Suprapubic skin (tissue), 4 donors: ENCODE data around the gene SLC36A4. TPM values are rescaled to one million over a fixed set of nuclear protein-coding genes. Genes with fewer than 3 reads are reported as not detected.
"Not testable (repeated sequence)": the region's sequence is repeated elsewhere in the genome, so short reads cannot be mapped to it uniquely, and the experiment has no call there.

Experiments
- DNase-seq, 2 donors: peaks; one replicate each; pipeline ENCODE4 v3.0.0-alpha.2; 2019; ENCODE audit warnings: low spot score in 2 of 2
- H3K27ac ChIP-seq: fragments of 200-600 bp; sonication (generic); one replicate; pipeline ENCODE4 v1.5.1; 2019
- H3K27me3 ChIP-seq: fragments of 200-600 bp; sonication (generic); one replicate; pipeline ENCODE4 v1.5.1; 2019
- H3K36me3 ChIP-seq: fragments of 200-600 bp; sonication (generic); one replicate; pipeline ENCODE4 v1.5.1; 2019
- H3K4me1 ChIP-seq: fragments of 200-600 bp; sonication (generic); one replicate; pipeline ENCODE4 v1.5.1; 2019
- H3K4me3 ChIP-seq: fragments of 200-600 bp; sonication (generic); one replicate; pipeline ENCODE4 v1.5.1; 2019; ENCODE audit warnings: mild to moderate bottlenecking
- H3K9me3 ChIP-seq: fragments of 200-600 bp; sonication (generic); one replicate; pipeline ENCODE4 v1.5.1; 2019
- CTCF ChIP-seq, 2 donors: fragments of 200-600 bp in 1 of 2; fragments of 450-650 bp in 1 of 2; sonication (generic) in 1 of 2; IDR thresholded peaks; one replicate each; pipeline ENCODE4 v1.5.1; 2016 to 2019; ENCODE audit warnings: antibody characterized with exemption in 2 of 2, mild to moderate bottlenecking in 1 of 2, moderate library complexity in 1 of 2
- EP300 ChIP-seq: sonication (generic); formaldehyde crosslinking; IDR thresholded peaks from one replicate; pipeline ENCODE4 v1.6.1; 2017; ENCODE audit warnings: antibody characterized with exemption
- POLR2A ChIP-seq, 2 donors: fragments of 450-650 bp; IDR thresholded peaks; one replicate each; pipeline ENCODE4 v1.6.1; 2017; ENCODE audit warnings: antibody characterized with exemption in 2 of 2, mild to moderate bottlenecking in 2 of 2, moderate library complexity in 2 of 2
- POLR2AphosphoS5 ChIP-seq, 3 donors: sonication (generic); formaldehyde crosslinking; IDR thresholded peaks; one replicate each; pipeline ENCODE4 v1.6.1; 2017; ENCODE audit warnings: antibody characterized with exemption in 3 of 3
- WGBS: methylation state at CpG from one replicate; pipeline ENCODE4 v1.1.5; 2018; 5-methylcytosine and 5-hydroxymethylcytosine counted together
- total RNA-seq, 4 donors: library from RNA; depleted of rRNA; stranded (reverse); fragments of >200 nt; gene quantifications; one replicate each; pipeline ENCODE4 v1.1.0, GENCODE V29; 2016

SLC36A4 gene
- total RNA-seq, 4 donors from 2014 or later = 7.2 to 16.3 (median 8.9) TPM

GRCh38 chr11:93114304-93114703 is 83.5 kb downstream of the SLC36A4 start:
- 69% methylated on average over 4 of the region's 4 CpGs for WGBS

GRCh38 chr11:93113824-93114223 is 84.0 kb downstream of the SLC36A4 start:
- no peak overlapping the region for H3K4me3 ChIP-seq
- 63% methylated on average over 3 of the region's 3 CpGs for WGBS
- no peak overlapping the region for H3K27ac ChIP-seq
- no peaks in the 10 kb centered on the region for H3K27me3 ChIP-seq
- no peaks in the 10 kb centered on the region for H3K36me3 ChIP-seq
- H3K9me3 ChIP-seq = no peaks in the 10 kb centered on the region
- no peak for TF ChIP-seq POLR2AphosphoS5 (IDR thresholded peaks at IDR 0.05)
- no peak for TF ChIP-seq POLR2A (IDR thresholded peaks at IDR 0.05)
- TF ChIP-seq CTCF (IDR thresholded peaks at IDR 0.05) = no peak
- no peak for TF ChIP-seq EP300
- DNase-seq = no peak
- H3K4me1 ChIP-seq = no peaks in the 10 kb centered on the region

More at GRCh38 chr11:93114304-93114703, 83.5 kb downstream of the SLC36A4 start:
- H3K9me3 ChIP-seq = no peaks in the 10 kb centered on the region
- no peaks in the 10 kb centered on the region for H3K27me3 ChIP-seq
- DNase-seq = no peak
- H3K36me3 ChIP-seq = no peaks in the 10 kb centered on the region
- no peak overlapping the region for H3K4me3 ChIP-seq
- H3K4me1 ChIP-seq = no peaks in the 10 kb centered on the region
- no peak for TF ChIP-seq EP300
- TF ChIP-seq CTCF (IDR thresholded peaks at IDR 0.05) = no peak
- no peak for TF ChIP-seq POLR2A (IDR thresholded peaks at IDR 0.05)
- TF ChIP-seq POLR2AphosphoS5 (IDR thresholded peaks at IDR 0.05) = no peak
- no peak overlapping the region for H3K27ac ChIP-seq

- not testable (repeated sequence) for DNase-seq, H3K9me3 ChIP-seq, H3K4me1 ChIP-seq, H3K27ac ChIP-seq, H3K36me3 ChIP-seq, H3K27me3 ChIP-seq, H3K4me3 ChIP-seq
These were observed 86.6 kb downstream of the SLC36A4 start for GRCh38 chr11:93111147-93111546.

- Histone ChIP-seq H3K9me3 (peaks cover 4% of the 10 kb centered on the region), H3K4me3 (no peak overlapping the region), H3K4me1 (no peaks in the 10 kb centered on the region), H3K27me3 (peaks cover 3% of the 10 kb centered on the region), H3K36me3 (no peaks in the 10 kb centered on the region), H3K27ac (no peak overlapping the region)
- WGBS = 45% methylated on average over 2 of the region's 2 CpGs
- DNase-seq = no peak
- no peak for TF ChIP-seq POLR2A (IDR thresholded peaks at IDR 0.05)
- TF ChIP-seq POLR2AphosphoS5 (IDR thresholded peaks at IDR 0.05) = no peak
- TF ChIP-seq EP300 = no peak
- no peak for TF ChIP-seq CTCF (IDR thresholded peaks at IDR 0.05)
These were observed 97.6 kb downstream of the SLC36A4 start for GRCh38 chr11:93100211-93100610.

- no peak overlapping the region for H3K4me3 ChIP-seq
- TF ChIP-seq POLR2A (IDR thresholded peaks at IDR 0.05) = no peak
- TF ChIP-seq POLR2AphosphoS5 (IDR thresholded peaks at IDR 0.05) = no peak
- TF ChIP-seq EP300 = no peak
- TF ChIP-seq CTCF (IDR thresholded peaks at IDR 0.05) = no peak
- WGBS = 74% methylated on average over 2 of the region's 2 CpGs
- no peak overlapping the region for H3K27ac ChIP-seq
- no peak for DNase-seq
- H3K4me1 ChIP-seq = no peaks in the 10 kb centered on the region
- H3K27me3 ChIP-seq = peaks cover 3% of the 10 kb centered on the region
- H3K36me3 ChIP-seq = no peaks in the 10 kb centered on the region
- peaks cover 4% of the 10 kb centered on the region for H3K9me3 ChIP-seq
These were observed 98.0 kb downstream of the SLC36A4 start for GRCh38 chr11:93099806-93100205.

Other genes starting within 250 kb of the SLC36A4 start
- gene MTNR1B, start 228.3 kb downstream of the SLC36A4 start, total RNA-seq = not detected
- gene DEUP1, start 132.8 kb upstream of the SLC36A4 start, total RNA-seq = not detected